Activated naive CD8-positive, alpha-beta T cell treated with anti-CD3 and anti-CD28 coated beads, Interleukin-2, amount 50 U/mL, for 24 hours (primary cell): ENCODE data around the gene PDE5A.

ENCODE experiments used
- ATAC-seq: fragments of 150-1000 bp; cut with Tn5 transposase; one replicate; pipeline ENCODE4 v1.10.0; 2021
- DNase-seq: peaks from one replicate; pipeline ENCODE4 v3.0.0; 2021
- H3K27ac Mint-ChIP-seq: one replicate; pipeline ENCODE4 v1.8.0; 2021; ENCODE audit warnings: mild to moderate bottlenecking, mixed read lengths
- H3K27me3 Mint-ChIP-seq: one replicate; pipeline ENCODE4 v1.8.0; 2021; ENCODE audit warnings: mixed read lengths
- H3K36me3 Mint-ChIP-seq: one replicate; pipeline ENCODE4 v1.8.0; 2021; ENCODE audit warnings: low read depth, mixed read lengths
- H3K4me1 Mint-ChIP-seq: one replicate; pipeline ENCODE4 v1.8.0; 2021; ENCODE audit warnings: mixed read lengths
- H3K4me3 Mint-ChIP-seq: one replicate; pipeline ENCODE4 v1.8.0; 2021; ENCODE audit warnings: mild to moderate bottlenecking, moderate library complexity, mixed read lengths
- H3K9me3 Mint-ChIP-seq: one replicate; pipeline ENCODE4 v1.8.0; 2021; ENCODE audit warnings: mixed read lengths

The PDE5A gene

DNA sequence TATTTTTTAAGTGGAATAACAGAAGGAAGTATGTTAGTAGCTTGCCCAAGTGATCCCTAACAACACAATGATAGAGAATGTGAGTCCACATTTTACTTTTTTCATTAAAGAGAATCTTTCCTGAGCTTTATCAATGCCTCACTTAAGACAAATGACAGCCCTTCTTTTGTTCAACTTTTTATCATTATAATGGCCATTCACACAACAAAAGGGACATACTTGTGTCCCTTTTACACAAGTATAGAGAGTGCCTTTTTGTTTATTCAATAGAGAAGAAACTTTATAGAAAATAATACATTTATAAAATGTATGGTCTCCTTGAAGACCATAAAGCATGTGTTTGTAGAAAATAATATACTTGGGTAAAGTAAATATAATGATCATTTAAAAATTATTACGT is 96.3 kb downstream of the PDE5A start:
- no peak overlapping the region for H3K4me3 Mint-ChIP-seq
- H3K4me1 Mint-ChIP-seq: no peaks in the 10 kb centered on the region
- H3K27me3 Mint-ChIP-seq: no peaks in the 10 kb centered on the region
- DNase-seq (no peak), ATAC-seq (no peak)
- H3K9me3 Mint-ChIP-seq: peaks cover 6% of the 10 kb centered on the region
- H3K27ac Mint-ChIP-seq: no peak overlapping the region
- H3K36me3 Mint-ChIP-seq: peaks cover 25% of the 10 kb centered on the region

GRCh38 chr4:119529788-119530187 is 98.8 kb downstream of the PDE5A start:
- no peak overlapping the region for H3K4me3 Mint-ChIP-seq
- peaks cover 24% of the 10 kb centered on the region for H3K36me3 Mint-ChIP-seq
- DNase-seq (no peak), ATAC-seq (no peak)
- H3K27ac Mint-ChIP-seq: no peak overlapping the region
- no peaks in the 10 kb centered on the region for H3K27me3 Mint-ChIP-seq
- peaks cover 4% of the 10 kb centered on the region for H3K9me3 Mint-ChIP-seq
- H3K4me1 Mint-ChIP-seq: no peaks in the 10 kb centered on the region

- no peak overlapping the region for H3K4me3 Mint-ChIP-seq
- H3K4me1 Mint-ChIP-seq: no peaks in the 10 kb centered on the region
- H3K9me3 Mint-ChIP-seq: no peaks in the 10 kb centered on the region
- no peaks in the 10 kb centered on the region for H3K27me3 Mint-ChIP-seq
- H3K27ac Mint-ChIP-seq: no peak overlapping the region
- ATAC-seq: no peak
- H3K36me3 Mint-ChIP-seq: peaks cover 12% of the 10 kb centered on the region
- DNase-seq: no peak
These were observed 101.6 kb downstream of the PDE5A start for GRCh38 chr4:119526786-119527550.

DNA sequence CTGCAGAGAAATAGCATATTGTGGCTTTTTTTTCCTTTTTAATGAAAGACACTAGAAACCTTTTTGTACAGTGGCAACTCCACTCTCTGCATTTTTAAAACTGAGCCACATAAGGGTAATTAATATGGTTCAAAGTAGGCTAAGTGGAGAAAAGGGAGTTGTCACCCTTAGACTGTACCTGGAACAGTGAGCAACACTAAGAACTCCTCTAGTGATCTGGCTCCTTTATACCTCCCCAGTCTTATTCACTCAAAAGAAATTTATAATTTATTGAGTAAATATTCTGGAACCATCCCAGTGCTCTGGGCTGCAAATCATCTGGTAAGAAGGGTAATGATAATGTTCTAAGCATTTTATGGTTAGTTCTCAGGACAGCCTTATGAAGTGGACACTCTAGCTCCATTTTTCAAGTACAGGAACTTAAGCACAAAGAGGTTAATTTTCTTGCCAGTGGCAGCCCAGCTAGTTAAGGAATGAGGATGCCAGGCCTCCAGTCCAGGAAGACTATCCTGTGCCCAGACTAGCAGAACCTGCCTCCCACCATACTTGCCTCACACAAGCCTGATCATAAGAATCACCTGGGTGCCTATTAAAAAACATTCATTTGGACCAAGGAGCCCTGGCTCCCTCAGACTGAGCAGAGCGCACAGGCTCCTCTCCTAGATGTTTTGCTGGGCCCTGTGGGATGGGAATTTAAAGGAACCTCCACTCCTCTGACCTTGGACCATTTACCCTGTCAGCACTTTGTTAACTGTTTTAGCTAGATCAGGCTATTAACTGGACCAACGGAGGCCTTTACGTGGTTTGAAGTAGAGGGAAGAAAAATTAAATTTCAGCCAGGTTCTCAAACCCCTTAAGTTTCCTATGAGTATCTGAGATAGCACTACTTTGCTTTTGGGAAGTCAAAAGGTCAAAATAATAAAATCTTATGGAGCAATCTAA is 102.6 kb downstream of the PDE5A start:
- H3K27ac Mint-ChIP-seq: no peak overlapping the region
- DNase-seq (no peak), ATAC-seq (no peak)
- H3K27me3 Mint-ChIP-seq: no peaks in the 10 kb centered on the region
- H3K4me3 Mint-ChIP-seq: no peak overlapping the region
- peaks cover 10% of the 10 kb centered on the region for H3K36me3 Mint-ChIP-seq
- H3K9me3 Mint-ChIP-seq: no peaks in the 10 kb centered on the region
- H3K4me1 Mint-ChIP-seq: no peaks in the 10 kb centered on the region

GRCh38 chr4:119525005-119525749 is 103.4 kb downstream of the PDE5A start:
- DNase-seq (no peak), ATAC-seq (no peak)
- Mint-ChIP-seq H3K4me3 (no peak overlapping the region), H3K4me1 (no peaks in the 10 kb centered on the region), H3K27ac (no peak overlapping the region), H3K27me3 (no peaks in the 10 kb centered on the region), H3K36me3 (peaks cover 11% of the 10 kb centered on the region), H3K9me3 (no peaks in the 10 kb centered on the region)

- Mint-ChIP-seq H3K4me3 (no peak overlapping the region), H3K9me3 (no peaks in the 10 kb centered on the region), H3K27ac (no peak overlapping the region), H3K4me1 (no peaks in the 10 kb centered on the region), H3K27me3 (no peaks in the 10 kb centered on the region), H3K36me3 (peaks cover 13% of the 10 kb centered on the region)
- DNase-seq (no peak), ATAC-seq (no peak)
These were observed 105.2 kb downstream of the PDE5A start for GRCh38 chr4:119523399-119523798.

GRCh38 chr4:119521268-119521667 is 107.3 kb downstream of the PDE5A start:
- Mint-ChIP-seq H3K27ac (no peak overlapping the region), H3K27me3 (no peaks in the 10 kb centered on the region), H3K36me3 (peaks cover 24% of the 10 kb centered on the region)

DNA sequence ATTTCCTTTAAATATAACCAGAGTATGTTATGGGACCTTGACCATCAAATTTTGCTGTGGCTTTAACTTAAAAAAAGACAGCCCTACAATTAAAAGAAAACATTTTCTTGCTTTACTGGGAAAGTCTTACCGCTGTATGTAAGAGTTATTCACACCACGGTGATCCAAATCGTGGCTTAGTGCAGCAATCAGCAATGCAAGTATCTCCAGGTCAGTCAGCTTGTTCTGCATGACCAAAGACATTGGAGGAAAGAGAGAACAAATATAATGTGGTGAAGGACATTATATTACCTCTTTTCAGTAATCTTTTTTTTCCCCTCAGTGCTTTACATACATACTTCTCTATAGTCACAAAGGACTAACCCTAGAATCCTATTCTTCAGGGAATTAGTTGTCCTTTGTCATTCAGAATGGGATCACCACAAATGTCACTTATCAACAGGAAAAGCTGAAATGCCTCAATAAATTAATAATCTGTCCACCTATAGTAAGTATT is 109.6 kb downstream of the PDE5A start:
- DNase-seq: no peak
- Mint-ChIP-seq H3K27ac (no peak overlapping the region), H3K4me1 (no peaks in the 10 kb centered on the region), H3K9me3 (no peaks in the 10 kb centered on the region), H3K36me3 (peaks cover 22% of the 10 kb centered on the region), H3K4me3 (no peak overlapping the region), H3K27me3 (no peaks in the 10 kb centered on the region)
- ATAC-seq: no peak

More at GRCh38 chr4:119521268-119521667, 107.3 kb downstream of the PDE5A start:
- ATAC-seq: no peak
- Mint-ChIP-seq H3K4me1 (no peaks in the 10 kb centered on the region), H3K4me3 (no peak overlapping the region), H3K9me3 (no peaks in the 10 kb centered on the region)
- no peak for DNase-seq

GRCh38 chr4:119518230-119518892 is 110.2 kb downstream of the PDE5A start:
- ATAC-seq (no peak), DNase-seq (no peak)
- no peak overlapping the region for H3K4me3 Mint-ChIP-seq
- H3K9me3 Mint-ChIP-seq: no peaks in the 10 kb centered on the region
- H3K4me1 Mint-ChIP-seq: no peaks in the 10 kb centered on the region
- peaks cover 28% of the 10 kb centered on the region for H3K36me3 Mint-ChIP-seq
- H3K27me3 Mint-ChIP-seq: no peaks in the 10 kb centered on the region
- no peak overlapping the region for H3K27ac Mint-ChIP-seq

DNA sequence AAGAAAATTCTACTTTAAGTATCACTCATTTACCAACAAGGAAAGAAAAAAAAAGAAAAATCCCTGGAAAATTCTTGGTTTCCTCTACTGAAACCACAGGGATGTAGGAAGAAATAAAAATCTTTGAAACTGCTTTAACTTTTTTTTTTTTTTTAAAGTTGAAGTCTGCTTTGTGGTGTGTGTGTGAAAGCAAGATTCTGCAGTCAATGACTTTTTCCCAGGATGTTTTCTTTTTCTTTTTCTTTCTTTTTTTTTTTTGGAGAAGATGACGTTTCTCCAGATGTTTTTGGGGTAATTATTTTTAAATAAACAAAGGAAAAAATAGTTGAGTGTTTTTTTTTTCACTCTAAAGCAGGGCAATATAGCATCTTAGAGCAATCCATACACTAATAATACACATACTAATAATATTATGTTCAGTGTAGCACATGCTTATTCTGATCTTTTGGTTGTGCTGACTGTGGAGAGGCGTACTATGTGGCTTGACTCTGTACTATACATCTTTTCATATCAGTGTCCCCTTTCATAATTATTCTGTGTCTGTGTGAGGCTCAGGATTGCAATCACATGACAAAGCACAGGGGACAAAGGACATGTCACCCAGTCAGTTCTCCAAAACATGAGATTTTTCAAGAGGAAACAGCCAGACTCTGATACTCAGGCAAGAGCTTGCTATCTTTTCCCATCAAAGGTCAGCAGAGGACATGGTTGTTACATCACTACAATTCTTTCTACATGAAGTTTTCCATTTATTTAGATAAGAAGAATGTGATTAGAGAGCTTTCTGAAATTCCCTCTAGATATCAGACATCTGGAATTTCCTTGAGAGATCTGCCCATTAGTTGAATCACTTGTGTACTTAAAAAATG is 111.0 kb downstream of the PDE5A start:
- no peak overlapping the region for H3K27ac Mint-ChIP-seq
- H3K27me3 Mint-ChIP-seq: no peaks in the 10 kb centered on the region
- H3K4me3 Mint-ChIP-seq: no peak overlapping the region
- DNase-seq (no peak), ATAC-seq (no peak)
- no peaks in the 10 kb centered on the region for H3K4me1 Mint-ChIP-seq
- no peaks in the 10 kb centered on the region for H3K9me3 Mint-ChIP-seq
- peaks cover 34% of the 10 kb centered on the region for H3K36me3 Mint-ChIP-seq

DNA sequence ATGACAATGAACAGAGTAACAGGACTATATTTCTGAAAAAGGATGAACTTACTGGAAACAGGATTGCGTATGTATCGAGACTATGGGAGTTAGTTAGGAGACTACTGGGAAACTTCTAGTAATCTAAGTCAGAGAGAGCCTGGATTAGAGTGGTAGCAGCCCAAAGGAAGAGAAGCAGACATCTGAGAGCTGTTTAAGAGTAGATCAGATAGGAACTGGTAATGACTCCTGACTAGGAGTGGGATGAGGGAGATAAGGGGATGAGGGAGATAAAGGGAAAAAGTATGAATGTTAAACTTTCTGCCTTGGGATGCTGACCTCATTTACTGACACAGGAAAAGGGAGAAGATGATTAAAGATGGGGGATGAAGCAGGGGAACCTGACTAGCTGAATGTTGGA is 116.2 kb downstream of the PDE5A start:
- Mint-ChIP-seq H3K9me3 (no peaks in the 10 kb centered on the region), H3K4me3 (no peak overlapping the region), H3K36me3 (peaks cover 21% of the 10 kb centered on the region), H3K4me1 (no peaks in the 10 kb centered on the region), H3K27me3 (no peaks in the 10 kb centered on the region), H3K27ac (no peak overlapping the region)
- ATAC-seq (no peak), DNase-seq (no peak)

DNA sequence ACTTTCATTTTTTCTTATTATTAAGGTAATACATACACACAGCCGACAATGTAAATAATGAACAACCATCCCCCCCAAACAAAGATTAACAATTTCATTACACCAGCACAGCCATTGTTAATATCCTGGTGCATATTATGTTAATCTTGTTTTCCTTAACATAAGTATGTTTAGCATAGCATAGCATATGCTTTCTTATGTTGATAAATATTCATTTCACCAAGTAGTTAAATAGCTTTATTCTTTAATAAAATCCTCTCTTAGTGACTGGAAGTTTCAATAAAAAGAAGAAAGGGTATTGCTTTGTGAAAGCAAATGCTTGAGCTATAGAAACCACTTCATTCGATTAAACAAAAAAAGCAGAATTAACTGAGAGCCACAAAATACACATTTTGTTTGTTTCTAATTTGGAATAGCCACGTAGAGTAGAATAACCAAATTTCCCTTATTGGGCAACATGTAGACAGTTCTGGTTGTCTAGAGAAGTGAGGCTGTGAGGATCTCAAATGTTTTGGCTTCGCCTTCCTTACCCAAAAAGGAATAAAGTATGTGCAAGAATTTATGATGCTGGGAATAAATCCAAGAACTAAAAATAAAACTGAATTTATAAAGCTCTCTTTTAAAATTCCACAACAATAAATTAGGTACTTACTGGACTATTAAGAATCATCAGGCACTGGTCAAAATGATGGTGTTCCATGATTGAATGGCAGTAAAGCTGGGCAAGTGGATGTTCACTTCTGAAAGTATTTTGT is 118.0 kb downstream of the PDE5A start:
- Mint-ChIP-seq H3K4me3 (no peak overlapping the region), H3K9me3 (no peaks in the 10 kb centered on the region), H3K4me1 (no peaks in the 10 kb centered on the region), H3K36me3 (peaks cover 16% of the 10 kb centered on the region), H3K27me3 (no peaks in the 10 kb centered on the region), H3K27ac (no peak overlapping the region)
- no peak for DNase-seq
- no peak for ATAC-seq

DNA sequence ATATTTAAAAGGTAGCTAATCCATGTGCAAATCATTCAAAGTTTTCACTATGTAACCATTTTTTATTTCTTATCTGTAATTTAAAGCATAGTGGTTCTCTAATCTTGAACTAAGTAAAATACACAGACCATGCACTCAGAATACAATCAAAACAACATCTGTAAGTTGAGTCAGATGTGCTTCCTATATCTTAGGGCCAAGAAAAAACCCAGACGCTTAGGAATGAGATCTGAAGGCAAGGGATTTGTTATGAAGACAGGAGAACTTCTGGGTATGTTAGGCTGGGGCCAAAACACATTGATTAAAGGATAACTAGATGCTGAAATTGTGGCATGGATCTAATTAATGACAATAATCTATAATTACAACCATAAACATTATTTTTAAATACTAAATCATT is 120.3 kb downstream of the PDE5A start:
- H3K9me3 Mint-ChIP-seq: no peaks in the 10 kb centered on the region
- ATAC-seq (no peak), DNase-seq (no peak)
- H3K4me3 Mint-ChIP-seq: no peak overlapping the region
- no peaks in the 10 kb centered on the region for H3K4me1 Mint-ChIP-seq
- peaks cover 11% of the 10 kb centered on the region for H3K36me3 Mint-ChIP-seq
- no peaks in the 10 kb centered on the region for H3K27me3 Mint-ChIP-seq
- no peak overlapping the region for H3K27ac Mint-ChIP-seq
